IMR-90 (cell line): Measurements from ENCODE around the gene MTERF1. TPM values are rescaled to one million over a fixed set of nuclear protein-coding genes. Genes with fewer than 3 reads are reported as not detected.

Source experiments
- ATAC-seq: fragments of 200-7000 bp; cut with Tn5 transposase; 2 replicates; pipeline ENCODE4 v1.9.1; 2020; ENCODE audit warnings: low read depth, mild to moderate bottlenecking, moderate library complexity
- BruUV-seq: library from RNA; stranded (reverse); fragments of 400-500 nt; replicated peaks from 2 replicates; lab custom pipeline; 2021; lab: Mats Ljungman, UMichigan
- CTCF ChIA-PET: fragments of 300-600 bp; formaldehyde crosslinking; extraction: SDS; loops from one replicate; lab custom pipeline; 2021; ENCODE audit warnings: antibody characterized with exemption; lab: Yijun Ruan, JAX
- POLR2A ChIA-PET: fragments of 300-600 bp; sonication (Branson Sonifier 250); formaldehyde crosslinking; loops from one replicate; lab custom pipeline; 2022; ENCODE audit warnings: antibody characterized with exemption; ENCODE audit not compliant: unreplicated experiment; lab: Charles Lee
- DNase-seq: peaks from one replicate; pipeline ENCODE4 v3.0.0; 2013
- H2AFZ ChIP-seq: replicated peaks from 2 replicates; pipeline ENCODE3; 2013; ENCODE audit warnings: low read length, mild to moderate bottlenecking; ENCODE audit not compliant: poor library complexity
- H2AK5ac ChIP-seq: 2 replicates; pipeline ENCODE4 v1.6.1; 2013; ENCODE audit warnings: low read depth, low read length, inconsistent platforms
- H2AK9ac ChIP-seq: replicated peaks from 2 replicates; pipeline ENCODE3; 2013; ENCODE audit warnings: mild to moderate bottlenecking, low read depth, low read length, moderate library complexity; ENCODE audit not compliant: poor library complexity
- H2BK120ac ChIP-seq: 2 replicates; pipeline ENCODE4 v1.6.1; 2013; ENCODE audit warnings: low read depth, low read length, inconsistent platforms
- H2BK15ac ChIP-seq: 3 replicates; pipeline ENCODE4 v1.6.1; 2013; ENCODE audit warnings: low read depth, low read length, inconsistent platforms
- H2BK20ac ChIP-seq: 2 replicates; pipeline ENCODE4 v1.6.1; 2013; ENCODE audit warnings: low read depth, mild to moderate bottlenecking, inconsistent platforms, low read length, moderate library complexity
- H2BK5ac ChIP-seq: 2 replicates; pipeline ENCODE4 v1.6.1; 2013; ENCODE audit warnings: mild to moderate bottlenecking, low read depth, low read length, inconsistent platforms; ENCODE audit not compliant: poor library complexity, severe bottlenecking
- H3K14ac ChIP-seq: replicated peaks from 2 replicates; pipeline ENCODE4 v1.6.1; 2013; ENCODE audit warnings: low read depth, low read length, inconsistent platforms
- H3K18ac ChIP-seq: 2 replicates; pipeline ENCODE4 v1.6.1; 2013; ENCODE audit warnings: low read depth, low read length, control low read depth
- H3K23ac ChIP-seq: 2 replicates; pipeline ENCODE4 v1.6.1; 2013; ENCODE audit warnings: low read depth, low read length, inconsistent platforms
- H3K27ac ChIP-seq: 2 replicates; pipeline ENCODE4 v1.5.1; 2013; ENCODE audit warnings: mild to moderate bottlenecking, control low read depth, low read length; ENCODE audit not compliant: insufficient read depth
- H3K27me3 ChIP-seq: 2 replicates; pipeline ENCODE4 v1.6.1; 2013; ENCODE audit warnings: low read length; ENCODE audit not compliant: control insufficient read depth, insufficient read depth
- H3K36me3 ChIP-seq: 2 replicates; pipeline ENCODE4 v1.6.1; 2013; ENCODE audit warnings: low read length, mixed read lengths; ENCODE audit not compliant: control insufficient read depth, insufficient read depth
- H3K4ac ChIP-seq: 2 replicates; pipeline ENCODE4 v1.6.1; 2013; ENCODE audit warnings: low read depth, low read length, inconsistent platforms
- H3K4me1 ChIP-seq: 2 replicates; pipeline ENCODE4 v1.6.1; 2013; ENCODE audit warnings: low read length, mixed read lengths; ENCODE audit not compliant: control insufficient read depth, insufficient read depth
- H3K4me2 ChIP-seq: 2 replicates; pipeline ENCODE4 v1.6.1; 2013; ENCODE audit warnings: low read depth, mild to moderate bottlenecking, control low read depth, low read length, moderate library complexity
- H3K4me3 ChIP-seq: 2 replicates; pipeline ENCODE4 v1.5.1; 2013; ENCODE audit warnings: low read depth, mild to moderate bottlenecking, control low read depth, low read length, moderate library complexity; ENCODE audit not compliant: insufficient read depth
- H3K56ac ChIP-seq: 2 replicates; pipeline ENCODE4 v1.6.1; 2013; ENCODE audit warnings: low read length, inconsistent platforms; ENCODE audit not compliant: insufficient read depth; ENCODE audit errors: extremely low read depth
- H3K79me1 ChIP-seq, 2 experiments: 2 replicates each; pipeline ENCODE4 v1.6.1; 2013; ENCODE audit warnings: low read length in 2 of 2, inconsistent platforms in 1 of 2, low read depth in 1 of 2
- H3K9ac ChIP-seq: 2 replicates; pipeline ENCODE4 v1.6.1; 2013; ENCODE audit warnings: low read depth, low read length, control low read depth
- H3K9me1 ChIP-seq: 2 replicates; pipeline ENCODE4 v1.6.1; 2013; ENCODE audit warnings: low read length, inconsistent platforms; ENCODE audit not compliant: insufficient read depth
- H3K9me3 ChIP-seq: 2 replicates; pipeline ENCODE4 v1.6.1; 2013; ENCODE audit warnings: low read length; ENCODE audit not compliant: control insufficient read depth, insufficient read depth
- H4K20me1 ChIP-seq: 2 replicates; pipeline ENCODE4 v1.6.1; 2013; ENCODE audit warnings: low read length, inconsistent platforms; ENCODE audit not compliant: insufficient read depth
- H4K5ac ChIP-seq: 2 replicates; pipeline ENCODE4 v1.6.1; 2013; ENCODE audit warnings: mild to moderate bottlenecking, low read depth, low read length, control low read depth
- H4K8ac ChIP-seq, 2 experiments: 2 replicates each; pipeline ENCODE4 v1.6.1; 2013; ENCODE audit warnings: low read depth in 2 of 2, low read length in 2 of 2, control low read depth in 1 of 2, inconsistent platforms in 1 of 2
- H4K91ac ChIP-seq: 2 replicates; pipeline ENCODE4 v1.6.1; 2013; ENCODE audit warnings: low read depth, low read length, inconsistent platforms; ENCODE audit not compliant: insufficient read depth
- CEBPB ChIP-seq: IDR thresholded peaks from 2 replicates; pipeline ENCODE4 v1.6.1; 2012; ENCODE audit warnings: low read depth, low read length, improper control_type of control experiment
- WGBS, 2 experiments: methylation state at CpG; one replicate each; pipeline versions ENCODE4 v1.1.5 to v1.1.7; 2013; ENCODE audit warnings: missing lambda C conversion rate in 2 of 2; ENCODE audit not compliant: insufficient read length in 1 of 2; ENCODE audit errors: extremely low coverage in 2 of 2; 5-methylcytosine and 5-hydroxymethylcytosine counted together
- dilution Hi-C: fragments of 300-500 bp; cut with HindIII; formaldehyde crosslinking; loops from one replicate; pipeline ENCODE4 v1.14.3; 2018; ENCODE audit warnings: low sequenced_read_pairs; ENCODE audit not compliant: unreplicated experiment
- in situ Hi-C: fragments of 300-500 bp; cut with MboI; formaldehyde crosslinking; loops from 3 replicates; pipeline ENCODE4 v1.14.3; 2019; ENCODE audit warnings: low sequenced_read_pairs, inconsistent platforms, mixed read lengths
- intact Hi-C: fragments of 100-400 bp; cut with micrococcal nuclease; formaldehyde crosslinking; loops from 2 replicates; pipeline ENCODE4 v1.10.0; 2022
- polyA plus RNA-seq, 3 experiments: library from polyadenylated mRNA; depleted of rRNA; stranded (reverse); fragments of >200 nt; gene quantifications; 2 replicates each; pipeline ENCODE4 v1.2.3, GENCODE V29; 2012; ENCODE audit warnings: low replicate concordance in 1 of 3
- total RNA-seq: library from RNA; depleted of rRNA; stranded (reverse); fragments of >200 nt; gene quantifications from 2 replicates; pipeline ENCODE4 v1.2.3, GENCODE V29; 2012
- TF ChIP-seq, protein P1 (sequence below): fragments of 150-350 bp; IDR thresholded peaks from 2 replicates; pipeline ENCODE4 v1.6.1; 2017; ENCODE audit warnings: mild to moderate bottlenecking, antibody characterized with exemption, low read length, low read depth
- TF ChIP-seq, protein P2 (sequence below): fragments of 150-350 bp; IDR thresholded peaks from 2 replicates; pipeline ENCODE4 v1.6.1; 2016; ENCODE audit warnings: low read depth, mild to moderate bottlenecking, low read length, moderate library complexity, borderline replicate concordance

MTERF1 gene
- total and polyA plus RNA-seq, 2 of the 4 experiments (the other 2 are of a cell fraction) = 7.0 to 7.3 TPM

DNA sequence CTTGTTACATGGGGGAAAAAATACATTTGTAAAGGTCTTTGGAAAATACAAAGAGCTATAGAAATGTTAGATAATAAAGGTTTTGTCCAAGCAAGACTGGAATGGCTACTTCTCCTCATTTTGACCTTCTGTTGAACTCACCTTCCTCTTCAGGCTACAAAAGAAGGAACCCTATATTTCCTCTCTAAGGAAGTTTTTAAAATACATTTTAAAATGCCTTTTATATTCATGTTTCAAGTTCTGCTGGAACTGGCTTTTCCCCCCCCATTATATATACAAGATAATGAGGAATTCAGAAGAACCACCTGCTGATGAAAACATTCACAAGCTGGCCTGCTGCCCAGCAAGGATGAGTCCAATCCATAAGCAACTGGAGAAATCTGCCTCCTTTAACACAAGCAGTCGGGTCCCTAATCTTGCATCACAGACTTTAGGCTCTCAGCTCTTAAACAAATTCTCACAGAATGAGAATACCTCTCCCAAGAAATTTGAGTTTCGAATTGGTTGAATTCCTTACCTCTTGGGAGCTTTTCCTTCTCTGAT lies 44.6 kb downstream of the MTERF1 start:
- dilution Hi-C loops (no loop called here), intact Hi-C loops (no loop called here), in situ Hi-C loops (no loop called here)
- Histone ChIP-seq H2AFZ (no peak overlapping the region), H4K8ac (no peak overlapping the region), H4K91ac (no peak overlapping the region), H2BK20ac (no peak overlapping the region), H3K27ac (no peak overlapping the region), H3K4ac (no peak overlapping the region), H2AK9ac (no peak overlapping the region), H3K18ac (no peak overlapping the region), H3K14ac (no peak overlapping the region), H3K9me3 (no peaks in the 10 kb centered on the region), H4K5ac (no peak overlapping the region), H3K4me1 (no peaks in the 10 kb centered on the region), H3K4me2 (no peak overlapping the region), H4K20me1 (no peaks in the 10 kb centered on the region), H2BK120ac (no peak overlapping the region), H2BK15ac (no peak overlapping the region), H3K27me3 (no peaks in the 10 kb centered on the region), H3K9me1 (no peaks in the 10 kb centered on the region), H3K9ac (no peak overlapping the region), H3K4me3 (no peak overlapping the region), H2AK5ac (no peak overlapping the region), H3K36me3 (no peaks in the 10 kb centered on the region), H2BK5ac (no peak overlapping the region), H3K56ac (no peak overlapping the region), H3K79me1 (no peaks in the 10 kb centered on the region), H3K23ac (no peak overlapping the region)
- DNase-seq (peak; percentile 81), ATAC-seq (peak; percentile 69)
- CTCF ChIA-PET = interaction anchor here (1.0 kb wide), 1 partner anchor 44 kb away, joined by 3 read pairs; no protein-coding TSS in a partner anchor
- POLR2A ChIA-PET = no interaction called here
- 0 out of 2 replicates have a peak, but pooled peaks have one; percentile 5 for TF ChIP-seq CEBPB
- TF ChIP-seq, protein P1, sequence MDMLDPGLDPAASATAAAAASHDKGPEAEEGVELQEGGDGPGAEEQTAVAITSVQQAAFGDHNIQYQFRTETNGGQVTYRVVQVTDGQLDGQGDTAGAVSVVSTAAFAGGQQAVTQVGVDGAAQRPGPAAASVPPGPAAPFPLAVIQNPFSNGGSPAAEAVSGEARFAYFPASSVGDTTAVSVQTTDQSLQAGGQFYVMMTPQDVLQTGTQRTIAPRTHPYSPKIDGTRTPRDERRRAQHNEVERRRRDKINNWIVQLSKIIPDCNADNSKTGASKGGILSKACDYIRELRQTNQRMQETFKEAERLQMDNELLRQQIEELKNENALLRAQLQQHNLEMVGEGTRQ = no peak
- TF ChIP-seq, protein P2, sequence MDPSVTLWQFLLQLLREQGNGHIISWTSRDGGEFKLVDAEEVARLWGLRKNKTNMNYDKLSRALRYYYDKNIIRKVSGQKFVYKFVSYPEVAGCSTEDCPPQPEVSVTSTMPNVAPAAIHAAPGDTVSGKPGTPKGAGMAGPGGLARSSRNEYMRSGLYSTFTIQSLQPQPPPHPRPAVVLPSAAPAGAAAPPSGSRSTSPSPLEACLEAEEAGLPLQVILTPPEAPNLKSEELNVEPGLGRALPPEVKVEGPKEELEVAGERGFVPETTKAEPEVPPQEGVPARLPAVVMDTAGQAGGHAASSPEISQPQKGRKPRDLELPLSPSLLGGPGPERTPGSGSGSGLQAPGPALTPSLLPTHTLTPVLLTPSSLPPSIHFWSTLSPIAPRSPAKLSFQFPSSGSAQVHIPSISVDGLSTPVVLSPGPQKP = no peak
- no TSS peak for BruUV-seq
- WGBS, 2 experiments = no CpG with 5 or more reads among the region's 2 CpGs
